ENCODE data around the gene CAMTA1. TPM values are rescaled to one million over a fixed set of nuclear protein-coding genes. Genes with fewer than 3 reads are reported as not detected.

CAMTA1 gene
- total RNA-seq, 2 experiments from 2014 or later: 43.3 to 46.0 TPM

- Mint-ChIP-seq H3K4me1 (ENCODE audit: low read depth) (peaks cover 28% of the 10 kb centered on the region), H3K4me3 (no peak overlapping the region), H3K36me3 (ENCODE audit: low read depth) (no peaks in the 10 kb centered on the region), H3K27me3 (ENCODE audit: low read depth) (peaks cover 24% of the 10 kb centered on the region), H3K9me3 (ENCODE audit: insufficient read depth) (no peaks in the 10 kb centered on the region), H3K27ac (no peak overlapping the region)
- peak; percentile 43 for ATAC-seq
- ChIA-PET CTCF (no interaction called here), POLR2A (interaction anchor here (1.0 kb wide), 1 partner anchor 34 kb away, joined by 3 read pairs; no protein-coding TSS in a partner anchor)
- peak; percentile 52 for DNase-seq
Observed at GRCh38 chr1:6969106-6969505, 183.9 kb downstream of the CAMTA1 start.

DNA sequence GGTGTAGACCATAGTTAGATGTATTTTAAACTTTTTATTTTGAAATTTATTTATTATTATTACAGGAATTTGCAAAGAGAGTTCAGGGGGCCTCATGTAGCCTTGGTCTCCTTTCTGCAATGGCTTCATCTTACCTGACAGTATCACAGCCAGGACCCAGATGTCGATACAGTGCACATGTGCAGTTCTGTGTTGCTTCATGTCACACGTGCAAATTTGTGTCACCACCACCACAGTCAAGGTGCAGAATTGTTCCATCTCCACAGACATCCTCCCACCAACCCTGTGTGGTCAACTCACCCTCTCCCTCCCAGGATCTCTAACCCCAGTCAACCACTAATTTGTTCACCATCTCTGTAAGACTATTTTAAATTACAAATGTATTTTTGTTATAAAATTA, 184.5 kb downstream of the CAMTA1 start:
- Mint-ChIP-seq H3K4me1 (ENCODE audit: low read depth) (peaks cover 27% of the 10 kb centered on the region), H3K9me3 (ENCODE audit: insufficient read depth) (no peaks in the 10 kb centered on the region), H3K4me3 (no peak overlapping the region), H3K27me3 (ENCODE audit: low read depth) (peaks cover 22% of the 10 kb centered on the region), H3K27ac (peak overlapping the region; percentile 58), H3K36me3 (ENCODE audit: low read depth) (no peaks in the 10 kb centered on the region)
- ChIA-PET CTCF (no interaction called here), POLR2A (no interaction called here)
- ATAC-seq (no peak), DNase-seq (no peak)

GRCh38 chr1:6970221-6970620, 185.0 kb downstream of the CAMTA1 start:
- H3K27me3 Mint-ChIP-seq (ENCODE audit: low read depth): peaks cover 17% of the 10 kb centered on the region
- ChIA-PET POLR2A (no interaction called here), CTCF (no interaction called here)
- H3K4me1 Mint-ChIP-seq (ENCODE audit: low read depth): peaks cover 27% of the 10 kb centered on the region
- H3K4me3 Mint-ChIP-seq: no peak overlapping the region
- DNase-seq (no peak), ATAC-seq (no peak)
- no peaks in the 10 kb centered on the region for H3K9me3 Mint-ChIP-seq (ENCODE audit: insufficient read depth)
- H3K36me3 Mint-ChIP-seq (ENCODE audit: low read depth): no peaks in the 10 kb centered on the region
- H3K27ac Mint-ChIP-seq: no peak overlapping the region

DNA sequence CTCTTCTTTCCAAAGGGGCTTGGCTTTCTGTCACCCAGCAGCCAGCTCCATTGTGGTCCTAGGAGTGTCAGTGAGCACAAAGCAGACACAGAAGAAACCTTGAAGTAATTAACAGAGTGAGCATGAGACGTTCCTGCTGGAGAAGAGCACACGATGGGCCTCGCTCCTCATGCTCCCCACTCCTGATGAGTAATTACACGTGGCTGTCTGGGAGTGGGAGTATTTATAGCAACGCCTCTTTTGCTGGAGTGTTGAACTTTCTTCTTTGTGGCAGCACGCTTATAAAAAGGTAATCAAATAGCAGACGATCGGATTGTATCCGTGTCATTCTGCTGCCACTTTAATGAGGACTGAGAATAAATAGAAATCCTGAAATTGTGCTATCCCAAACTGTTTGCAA, 185.8 kb downstream of the CAMTA1 start:
- Mint-ChIP-seq H3K9me3 (ENCODE audit: insufficient read depth) (no peaks in the 10 kb centered on the region), H3K27me3 (ENCODE audit: low read depth) (peaks cover 17% of the 10 kb centered on the region), H3K27ac (no peak overlapping the region), H3K4me3 (no peak overlapping the region), H3K36me3 (ENCODE audit: low read depth) (no peaks in the 10 kb centered on the region), H3K4me1 (ENCODE audit: low read depth) (peaks cover 27% of the 10 kb centered on the region)
- CTCF ChIA-PET: no interaction called here
- DNase-seq: no peak
- ATAC-seq: no peak
- POLR2A ChIA-PET: no interaction called here

DNA sequence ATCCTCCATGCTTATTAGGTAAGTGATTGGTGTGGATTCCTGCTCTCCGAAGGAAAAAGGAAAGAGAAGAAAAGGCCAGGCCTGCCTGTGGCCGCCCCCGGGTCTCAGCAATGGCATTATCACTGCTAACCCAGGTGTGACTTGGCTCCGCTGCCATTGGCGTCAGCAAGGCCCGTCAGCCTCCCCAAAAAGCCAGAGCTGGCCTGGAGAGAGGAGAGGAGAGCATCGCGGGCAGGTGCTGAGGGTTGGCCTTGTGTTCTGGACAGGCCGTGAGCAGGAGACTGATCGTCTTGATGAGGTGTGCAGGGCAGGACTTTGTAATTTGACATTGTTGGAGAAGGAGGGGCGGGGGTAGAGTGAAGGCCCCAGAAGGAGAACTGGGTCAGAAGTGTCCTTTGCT, 186.4 kb downstream of the CAMTA1 start:
- no peak overlapping the region for H3K4me3 Mint-ChIP-seq
- H3K27ac Mint-ChIP-seq: no peak overlapping the region
- no peaks in the 10 kb centered on the region for H3K36me3 Mint-ChIP-seq (ENCODE audit: low read depth)
- ChIA-PET CTCF (no interaction called here), POLR2A (no interaction called here)
- DNase-seq: no peak
- peaks cover 27% of the 10 kb centered on the region for H3K4me1 Mint-ChIP-seq (ENCODE audit: low read depth)
- no peak for ATAC-seq
- no peaks in the 10 kb centered on the region for H3K9me3 Mint-ChIP-seq (ENCODE audit: insufficient read depth)
- peaks cover 22% of the 10 kb centered on the region for H3K27me3 Mint-ChIP-seq (ENCODE audit: low read depth)

DNA sequence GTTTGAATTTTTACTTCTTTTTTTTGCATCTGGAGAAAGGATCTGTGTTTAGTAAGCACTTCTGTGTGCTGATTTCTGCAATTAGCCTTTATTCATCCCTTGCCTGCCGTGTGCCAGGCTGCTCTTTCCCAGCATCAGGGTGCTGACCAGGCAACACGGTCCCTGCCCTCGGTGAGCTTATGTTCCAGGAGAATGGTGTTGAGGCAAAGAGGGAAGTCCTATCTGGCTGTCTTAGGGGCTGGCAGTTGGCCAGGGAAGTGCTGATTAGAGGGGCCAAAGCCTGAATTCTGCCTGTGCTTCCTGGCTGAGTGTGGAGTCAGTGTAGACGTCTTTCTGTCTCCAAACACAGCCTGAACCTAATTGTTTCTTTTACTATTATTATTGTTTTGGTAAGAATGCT, 187.1 kb downstream of the CAMTA1 start:
- ChIA-PET CTCF (no interaction called here), POLR2A (no interaction called here)
- ATAC-seq: no peak
- Mint-ChIP-seq H3K4me3 (no peak overlapping the region), H3K36me3 (ENCODE audit: low read depth) (no peaks in the 10 kb centered on the region), H3K27ac (no peak overlapping the region), H3K9me3 (ENCODE audit: insufficient read depth) (no peaks in the 10 kb centered on the region), H3K27me3 (ENCODE audit: low read depth) (peaks cover 22% of the 10 kb centered on the region), H3K4me1 (ENCODE audit: low read depth) (peaks cover 24% of the 10 kb centered on the region)
- DNase-seq: no peak

DNA sequence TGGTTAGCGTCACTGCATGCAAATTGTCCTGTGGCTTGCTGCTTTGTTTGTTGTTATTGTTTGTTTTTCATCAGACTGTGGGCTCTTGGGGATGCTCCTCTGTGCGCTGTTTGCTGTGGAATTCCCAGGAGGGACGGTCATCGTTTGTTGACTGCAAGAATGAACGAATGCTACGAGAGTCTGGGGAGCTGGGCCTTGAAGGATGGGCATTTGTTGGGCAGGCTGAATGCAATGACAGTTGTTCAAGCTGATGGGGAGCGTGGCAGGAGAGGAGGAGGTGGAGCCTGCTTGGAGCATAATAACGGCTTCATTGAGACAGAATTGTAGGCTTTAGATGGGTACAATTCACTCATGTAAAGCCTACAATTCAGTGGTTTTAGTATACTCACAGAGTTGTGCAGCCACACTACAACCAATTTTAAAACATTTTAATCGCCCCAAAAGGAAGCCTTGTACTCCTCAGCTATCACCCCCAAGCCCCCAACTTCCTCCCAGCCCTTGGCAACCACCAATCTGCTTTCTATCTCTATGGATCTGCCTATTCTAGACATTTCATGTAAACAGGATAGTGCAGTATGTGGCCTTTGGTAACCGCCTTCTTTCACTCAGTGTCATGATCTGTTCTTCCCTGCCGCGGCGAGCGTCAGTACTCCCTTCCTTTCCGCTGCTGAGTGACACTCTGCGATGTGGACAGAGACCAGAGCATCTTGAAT, 190.2 kb downstream of the CAMTA1 start:
- DNase-seq: no peak
- H3K4me3 Mint-ChIP-seq: no peak overlapping the region
- no peaks in the 10 kb centered on the region for H3K4me1 Mint-ChIP-seq (ENCODE audit: low read depth)
- no peaks in the 10 kb centered on the region for H3K36me3 Mint-ChIP-seq (ENCODE audit: low read depth)
- H3K9me3 Mint-ChIP-seq (ENCODE audit: insufficient read depth): no peaks in the 10 kb centered on the region
- H3K27ac Mint-ChIP-seq: no peak overlapping the region
- ATAC-seq: no peak
- ChIA-PET CTCF (no interaction called here), POLR2A (no interaction called here)
- peaks cover 5% of the 10 kb centered on the region for H3K27me3 Mint-ChIP-seq (ENCODE audit: low read depth)

GRCh38 chr1:6976044-6976375, 190.8 kb downstream of the CAMTA1 start:
- CTCF ChIA-PET: no interaction called here
- POLR2A ChIA-PET: interaction anchor here (1.0 kb wide), 1 partner anchor 9 kb away, joined by 3 read pairs; no protein-coding TSS in a partner anchor
- no peak overlapping the region for H3K27ac Mint-ChIP-seq
- no peak overlapping the region for H3K4me3 Mint-ChIP-seq
- H3K27me3 Mint-ChIP-seq (ENCODE audit: low read depth): peaks cover 5% of the 10 kb centered on the region
- H3K9me3 Mint-ChIP-seq (ENCODE audit: insufficient read depth): no peaks in the 10 kb centered on the region
- H3K36me3 Mint-ChIP-seq (ENCODE audit: low read depth): no peaks in the 10 kb centered on the region
- DNase-seq: no peak
- no peak for ATAC-seq
- H3K4me1 Mint-ChIP-seq (ENCODE audit: low read depth): no peaks in the 10 kb centered on the region

DNA sequence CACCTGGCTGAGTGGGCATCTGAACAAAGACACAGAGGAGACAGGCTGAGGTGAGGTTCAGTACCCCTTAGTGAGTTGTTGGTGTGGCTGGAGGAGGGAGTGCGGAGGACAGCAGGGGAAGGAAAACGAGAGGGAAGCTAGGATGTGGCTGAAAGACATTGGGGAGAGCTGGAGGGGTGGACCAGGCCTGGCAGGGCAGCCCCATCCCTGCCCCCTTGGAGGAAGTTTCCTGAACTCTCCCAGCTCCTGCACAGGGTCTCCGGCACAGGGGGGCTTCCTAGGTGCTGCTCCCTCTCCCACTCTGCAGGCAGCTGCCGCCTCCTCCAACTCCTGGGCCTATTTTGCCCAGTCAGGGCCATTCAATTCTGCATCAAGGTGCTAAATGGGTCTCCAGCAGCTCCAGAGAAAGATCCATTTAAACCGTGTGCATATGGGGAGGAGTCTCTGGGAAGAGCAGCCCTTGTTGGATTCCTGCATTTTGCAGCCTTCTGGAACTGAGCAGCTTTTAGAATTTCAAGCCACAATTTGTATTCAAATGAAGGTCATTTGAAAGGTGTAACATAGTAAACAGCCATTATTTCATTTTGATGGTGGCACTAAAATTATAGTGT, 193.9 kb downstream of the CAMTA1 start:
- Mint-ChIP-seq H3K9me3 (ENCODE audit: insufficient read depth) (no peaks in the 10 kb centered on the region), H3K36me3 (ENCODE audit: low read depth) (no peaks in the 10 kb centered on the region), H3K27ac (no peak overlapping the region), H3K27me3 (ENCODE audit: low read depth) (peaks cover 5% of the 10 kb centered on the region), H3K4me3 (no peak overlapping the region), H3K4me1 (ENCODE audit: low read depth) (no peaks in the 10 kb centered on the region)
- CTCF ChIA-PET: no interaction called here
- ATAC-seq: no peak
- no peak for DNase-seq
- POLR2A ChIA-PET: no interaction called here

GRCh38 chr1:6981595-6981994, 196.3 kb downstream of the CAMTA1 start:
- Mint-ChIP-seq H3K27ac (no peak overlapping the region), H3K36me3 (ENCODE audit: low read depth) (no peaks in the 10 kb centered on the region), H3K4me1 (ENCODE audit: low read depth) (no peaks in the 10 kb centered on the region), H3K27me3 (ENCODE audit: low read depth) (no peaks in the 10 kb centered on the region), H3K4me3 (no peak overlapping the region), H3K9me3 (ENCODE audit: insufficient read depth) (no peaks in the 10 kb centered on the region)
- POLR2A ChIA-PET: no interaction called here
- DNase-seq (no peak), ATAC-seq (no peak)
- CTCF ChIA-PET: no interaction called here

- H3K9me3 Mint-ChIP-seq (ENCODE audit: insufficient read depth): no peaks in the 10 kb centered on the region
- no peak for ATAC-seq
- ChIA-PET POLR2A (no interaction called here), CTCF (no interaction called here)
- no peak for DNase-seq
- no peaks in the 10 kb centered on the region for H3K27me3 Mint-ChIP-seq (ENCODE audit: low read depth)
- H3K4me1 Mint-ChIP-seq (ENCODE audit: low read depth): no peaks in the 10 kb centered on the region
- H3K27ac Mint-ChIP-seq: no peak overlapping the region
- no peaks in the 10 kb centered on the region for H3K36me3 Mint-ChIP-seq (ENCODE audit: low read depth)
- H3K4me3 Mint-ChIP-seq: no peak overlapping the region
Observed at GRCh38 chr1:6982443-6982842, 197.2 kb downstream of the CAMTA1 start.

- H3K27ac Mint-ChIP-seq: no peak overlapping the region
- no peaks in the 10 kb centered on the region for H3K36me3 Mint-ChIP-seq (ENCODE audit: low read depth)
- no peaks in the 10 kb centered on the region for H3K4me1 Mint-ChIP-seq (ENCODE audit: low read depth)
- POLR2A ChIA-PET: no interaction called here
- H3K27me3 Mint-ChIP-seq (ENCODE audit: low read depth): no peaks in the 10 kb centered on the region
- no peak overlapping the region for H3K4me3 Mint-ChIP-seq
- CTCF ChIA-PET: no interaction called here
- DNase-seq (no peak), ATAC-seq (no peak)
- no peaks in the 10 kb centered on the region for H3K9me3 Mint-ChIP-seq (ENCODE audit: insufficient read depth)
Observed at GRCh38 chr1:6982860-6983259, 197.6 kb downstream of the CAMTA1 start.

GRCh38 chr1:6984536-6984935, 199.3 kb downstream of the CAMTA1 start:
- no peaks in the 10 kb centered on the region for H3K36me3 Mint-ChIP-seq (ENCODE audit: low read depth)
- no peak overlapping the region for H3K4me3 Mint-ChIP-seq
- no peak for ATAC-seq
- POLR2A ChIA-PET: no interaction called here
- H3K27me3 Mint-ChIP-seq (ENCODE audit: low read depth): peaks cover 3% of the 10 kb centered on the region
- H3K9me3 Mint-ChIP-seq (ENCODE audit: insufficient read depth): no peaks in the 10 kb centered on the region
- H3K4me1 Mint-ChIP-seq (ENCODE audit: low read depth): no peaks in the 10 kb centered on the region
- H3K27ac Mint-ChIP-seq: no peak overlapping the region
- DNase-seq: no peak
- CTCF ChIA-PET: no interaction called here
